ENCODE data around the gene ZNF778.
"Not testable (repeated sequence)": the region's sequence is repeated elsewhere in the genome, so short reads cannot be mapped to it uniquely, and the experiment has no call there.

The ZNF778 gene

GRCh38 chr16:89246903-89247733 lies 29.6 kb downstream of the ZNF778 start:
- H3K27me3 Mint-ChIP-seq (ENCODE audit: low read depth, poor library complexity) = peaks cover 48% of the 10 kb centered on the region
- H3K4me1 Mint-ChIP-seq = peaks cover 5% of the 10 kb centered on the region
- H3K36me3 Mint-ChIP-seq (ENCODE audit: low read depth) = peaks cover 9% of the 10 kb centered on the region
- TF ChIP-seq CTCF (IDR thresholded peaks at IDR 0.05) = no peak
- peaks cover 36% of the 10 kb centered on the region for H3K9me3 Mint-ChIP-seq
- no peak overlapping the region for H3K27ac Mint-ChIP-seq
- peak; percentile 99 for DNase-seq
- H3K4me3 Mint-ChIP-seq = peak overlapping the region; percentile 77

- H3K4me1 Mint-ChIP-seq; H3K36me3 Mint-ChIP-seq (ENCODE audit: low read depth); DNase-seq; H3K27ac Mint-ChIP-seq: not testable (repeated sequence)
- H3K27me3 Mint-ChIP-seq (ENCODE audit: low read depth, poor library complexity) = peaks cover 43% of the 10 kb centered on the region
- H3K9me3 Mint-ChIP-seq = peaks cover 39% of the 10 kb centered on the region
- H3K4me3 Mint-ChIP-seq = peak overlapping the region; percentile 75
These were observed 30.2 kb downstream of the ZNF778 start for GRCh38 chr16:89247734-89248075.

GRCh38 chr16:89248196-89248982 lies 30.9 kb downstream of the ZNF778 start:
- DNase-seq = no peak
- Mint-ChIP-seq H3K27me3 (ENCODE audit: low read depth, poor library complexity) (peaks cover 47% of the 10 kb centered on the region), H3K36me3 (ENCODE audit: low read depth) (peaks cover 9% of the 10 kb centered on the region), H3K4me3 (peak overlapping the region; percentile 75), H3K4me1 (peaks cover 5% of the 10 kb centered on the region), H3K9me3 (peaks cover 41% of the 10 kb centered on the region), H3K27ac (no peak overlapping the region)
- TF ChIP-seq CTCF (IDR thresholded peaks at IDR 0.05) = no peak

- TF ChIP-seq CTCF (IDR thresholded peaks at IDR 0.05) = no peak
- Mint-ChIP-seq H3K36me3 (ENCODE audit: low read depth) (peaks cover 21% of the 10 kb centered on the region), H3K4me1 (peaks cover 17% of the 10 kb centered on the region), H3K9me3 (peaks cover 63% of the 10 kb centered on the region), H3K27ac (no peak overlapping the region), H3K4me3 (no peak overlapping the region), H3K27me3 (ENCODE audit: low read depth, poor library complexity) (peaks cover 64% of the 10 kb centered on the region)
- DNase-seq = no peak
These were observed 36.2 kb downstream of the ZNF778 start for GRCh38 chr16:89253548-89254287.

GRCh38 chr16:89256651-89257254 lies 39.2 kb downstream of the ZNF778 start:
- peaks cover 15% of the 10 kb centered on the region for H3K36me3 Mint-ChIP-seq (ENCODE audit: low read depth)
- no peak for TF ChIP-seq CTCF (IDR thresholded peaks at IDR 0.05)
- no peak for DNase-seq
- H3K4me3 Mint-ChIP-seq = peak overlapping the region; percentile 20
- peaks cover 51% of the 10 kb centered on the region for H3K9me3 Mint-ChIP-seq
- peaks cover 60% of the 10 kb centered on the region for H3K27me3 Mint-ChIP-seq (ENCODE audit: low read depth, poor library complexity)
- H3K4me1 Mint-ChIP-seq = peaks cover 21% of the 10 kb centered on the region
- no peak overlapping the region for H3K27ac Mint-ChIP-seq
